ENCODE measurements around the gene PGAM1. TPM values are rescaled to one million over a fixed set of nuclear protein-coding genes. Genes with fewer than 3 reads are reported as not detected.
"Not testable (repeated sequence)": the region's sequence is repeated elsewhere in the genome, so short reads cannot be mapped to it uniquely, and the experiment has no call there.

The PGAM1 gene
- total RNA-seq, 2 experiments from 2014 or later = 289 to 467 TPM

DNA sequence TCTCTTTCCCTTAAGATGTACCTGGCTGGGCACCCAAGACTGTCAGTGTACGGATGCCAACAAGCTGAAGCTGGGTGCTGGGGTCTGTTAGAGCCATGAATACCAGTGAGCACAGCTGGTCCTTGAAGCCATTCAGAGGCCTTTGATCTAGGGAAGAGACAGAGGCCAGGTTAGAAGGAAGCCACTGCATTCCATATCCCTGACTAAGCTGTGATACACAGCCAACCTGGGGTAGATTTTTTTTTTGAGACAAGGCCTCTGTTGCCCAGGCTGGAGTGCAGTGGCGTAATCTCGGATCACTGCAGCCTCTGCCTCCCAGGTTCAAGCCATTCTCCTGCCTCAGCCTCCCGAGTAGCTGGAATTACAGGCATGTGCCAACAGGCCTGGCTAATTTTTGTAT is 40.8 kb downstream of the PGAM1 start:
- POLR2A ChIA-PET = no interaction called here
- peaks cover 98% of the 10 kb centered on the region for H3K36me3 ChIP-seq (ENCODE audit: insufficient read depth, low read length)

DNA sequence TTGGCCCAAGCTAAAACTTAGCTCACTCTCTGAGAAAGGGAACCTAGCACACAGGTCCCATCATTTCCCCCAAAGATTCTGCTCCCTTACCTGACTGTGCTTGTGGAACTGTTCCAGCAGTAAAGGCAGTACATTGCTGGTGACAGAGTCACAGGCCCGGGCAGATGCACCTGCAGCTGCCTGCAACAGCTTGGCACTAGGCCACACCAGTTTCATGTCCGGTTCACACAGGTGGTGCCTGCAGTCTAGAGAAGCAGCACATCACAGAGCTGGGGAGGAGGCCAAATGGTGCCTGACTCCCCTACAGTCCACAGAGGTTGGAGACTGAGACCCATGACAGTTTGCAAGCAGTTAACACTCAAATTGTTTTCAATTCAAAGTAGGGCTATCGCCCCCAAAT is 42.2 kb downstream of the PGAM1 start:
- POLR2A ChIA-PET = interaction anchor here (0.6 to 1.8 kb wide), 8 partner anchors 11 to 1238 kb away, joined by 3 to 12 read pairs (median 4); no protein-coding TSS in a partner anchor
- no TSS peak for BruUV-seq (replicated peaks)
- DNase-seq (ENCODE audit: low spot score) = peak; percentile 84

More for the DNA sequence above, 40.8 kb downstream of the PGAM1 start:
- intact Hi-C loops (cut with micrococcal nuclease; ENCODE audit: unreplicated experiment) = no loop called here
- no TSS peak for BruUV-seq (replicated peaks)
- H3K9me3 ChIP-seq (ENCODE audit: low read length) = no peaks in the 10 kb centered on the region
- no peak for DNase-seq (ENCODE audit: low spot score)
- no peak overlapping the region for H2AFZ ChIP-seq (ENCODE audit: low read length)
- H3K4me3 ChIP-seq (ENCODE audit: low read depth, low read length, poor library complexity, severe bottlenecking) = no peak overlapping the region
- no peak overlapping the region for H3K27ac ChIP-seq (ENCODE audit: low read depth, low read length, poor library complexity, severe bottlenecking)
- no peak for TF ChIP-seq EZH2phosphoT487 (IDR thresholded peaks at IDR 0.05; ENCODE audit: borderline replicate concordance, low read depth, low read length)
- TF ChIP-seq CTCF (conservative IDR thresholded peaks at IDR 0.05; ENCODE audit: low read length) = no peak
- H3K4me1 ChIP-seq (ENCODE audit: insufficient read depth, low read length, poor library complexity, severe bottlenecking) = peaks cover 10% of the 10 kb centered on the region
- H3K79me2 ChIP-seq (ENCODE audit: insufficient read depth, low read depth, low read length) = no peaks in the 10 kb centered on the region
- H4K20me1 ChIP-seq (ENCODE audit: insufficient read depth, low read length) = no peaks in the 10 kb centered on the region
- no peaks in the 10 kb centered on the region for H3K9me2 ChIP-seq (ENCODE audit: insufficient read depth, low read length)
- no peak overlapping the region for H3K4me2 ChIP-seq (ENCODE audit: low read length)
- CTCF ChIA-PET (ENCODE audit: unreplicated experiment) = interaction anchor here (0.8 kb wide), 1 partner anchor 188 kb away, joined by 3 read pairs; no protein-coding TSS in a partner anchor

DNA sequence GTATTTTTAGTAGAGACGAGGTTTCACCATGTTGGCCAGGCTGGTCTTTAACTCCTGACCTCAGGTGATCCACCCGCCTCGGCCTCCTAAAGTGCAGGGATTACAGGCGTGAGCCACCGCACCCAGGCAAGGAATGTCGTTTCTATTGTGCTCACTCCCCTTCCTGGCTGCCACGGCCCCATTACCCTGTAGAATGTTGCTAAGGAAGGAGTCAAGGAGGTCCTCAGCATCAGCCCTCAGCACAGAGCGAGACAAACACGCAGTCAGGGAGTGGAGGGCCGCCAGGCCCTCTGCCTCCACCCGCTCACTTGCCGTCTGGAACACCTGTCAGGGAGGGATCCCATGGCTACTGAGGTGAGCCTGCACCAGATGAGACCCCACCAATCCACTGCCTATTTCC is 42.8 kb downstream of the PGAM1 start:
- H2AFZ ChIP-seq (ENCODE audit: low read length); H3K79me2 ChIP-seq (ENCODE audit: insufficient read depth, low read depth, low read length); DNase-seq (ENCODE audit: low spot score); H3K4me3 ChIP-seq (ENCODE audit: low read depth, low read length, poor library complexity, severe bottlenecking); H3K4me2 ChIP-seq (ENCODE audit: low read length); H3K9me3 ChIP-seq (ENCODE audit: low read length); H4K20me1 ChIP-seq (ENCODE audit: insufficient read depth, low read length); CTCF ChIA-PET (ENCODE audit: unreplicated experiment); H3K9me2 ChIP-seq (ENCODE audit: insufficient read depth, low read length); BruUV-seq (replicated peaks): not testable (repeated sequence)
- H3K27ac ChIP-seq (ENCODE audit: low read depth, low read length, poor library complexity, severe bottlenecking) = peak overlapping the region; percentile 40
- peaks cover 97% of the 10 kb centered on the region for H3K36me3 ChIP-seq (ENCODE audit: insufficient read depth, low read length)
- intact Hi-C loops (cut with micrococcal nuclease; ENCODE audit: unreplicated experiment) = loop anchor here (1.0 kb wide), 1 partner anchor 144 kb away; no protein-coding TSS in a partner anchor
- peaks cover 10% of the 10 kb centered on the region for H3K4me1 ChIP-seq (ENCODE audit: insufficient read depth, low read length, poor library complexity, severe bottlenecking)
- POLR2A ChIA-PET = interaction anchor here (1.1 to 1.8 kb wide), 2 partner anchors 23 to 71 kb away, joined by 4 to 10 read pairs; no protein-coding TSS in a partner anchor

More for the DNA sequence above, 42.2 kb downstream of the PGAM1 start:
- H3K4me3 ChIP-seq (ENCODE audit: low read depth, low read length, poor library complexity, severe bottlenecking) = no peak overlapping the region
- H3K4me2 ChIP-seq (ENCODE audit: low read length) = no peak overlapping the region
- H4K20me1 ChIP-seq (ENCODE audit: insufficient read depth, low read length) = no peaks in the 10 kb centered on the region
- peaks cover 10% of the 10 kb centered on the region for H3K4me1 ChIP-seq (ENCODE audit: insufficient read depth, low read length, poor library complexity, severe bottlenecking)
- H3K9me2 ChIP-seq (ENCODE audit: insufficient read depth, low read length) = no peaks in the 10 kb centered on the region
- no peaks in the 10 kb centered on the region for H3K9me3 ChIP-seq (ENCODE audit: low read length)
- TF ChIP-seq EZH2phosphoT487 (IDR thresholded peaks at IDR 0.05; ENCODE audit: borderline replicate concordance, low read depth, low read length) (no peak), CTCF (conservative IDR thresholded peaks at IDR 0.05; ENCODE audit: low read length) (no peak)
- intact Hi-C loops (cut with micrococcal nuclease; ENCODE audit: unreplicated experiment) = loop anchor here (1.0 kb wide), 1 partner anchor 144 kb away; no protein-coding TSS in a partner anchor
- no peak overlapping the region for H2AFZ ChIP-seq (ENCODE audit: low read length)
- peaks cover 97% of the 10 kb centered on the region for H3K36me3 ChIP-seq (ENCODE audit: insufficient read depth, low read length)
- H3K27ac ChIP-seq (ENCODE audit: low read depth, low read length, poor library complexity, severe bottlenecking) = peak overlapping the region; percentile 40
- CTCF ChIA-PET (ENCODE audit: unreplicated experiment) = no interaction called here
- H3K79me2 ChIP-seq (ENCODE audit: insufficient read depth, low read depth, low read length) = no peaks in the 10 kb centered on the region

All from OCI-LY7 (cell line).